ENCODE results near the gene MZF1.

MZF1 gene

GRCh38 chr19:58559275-58560006 is 13.7 kb downstream of the MZF1 start (continued):
- no peak for TF ChIP-seq ZBTB49 (tag by site-specific recombination; IDR thresholded peaks at IDR 0.05; ENCODE audit: low read depth)
- no peak for TF ChIP-seq ZNF747 (tag by site-specific recombination; IDR thresholded peaks at IDR 0.05)
- peak; percentile 66; the same call in 1 of the 2 replicates for TF ChIP-seq ZNF391 (tag by site-specific recombination; IDR thresholded peaks at IDR 0.05; ENCODE audit: borderline replicate concordance, low read depth)
- no peak for TF ChIP-seq ZNF837 (tag by site-specific recombination; IDR thresholded peaks at IDR 0.05)
- no peak for TF ChIP-seq ZNF280D (tag by site-specific recombination; IDR thresholded peaks at IDR 0.05)
- no peak for TF ChIP-seq ZNF549 (tag by site-specific recombination; IDR thresholded peaks at IDR 0.05)
- no peak for TF ChIP-seq ZNF157 (tag by site-specific recombination; IDR thresholded peaks at IDR 0.05)
- TF ChIP-seq ZNF621 (tag by site-specific recombination; IDR thresholded peaks at IDR 0.05) = no peak
- peak; percentile 58; the same call in 1 of the 2 replicates for TF ChIP-seq BCL11A (tag by site-specific recombination; IDR thresholded peaks at IDR 0.05; ENCODE audit: low read depth)
- no peak for TF ChIP-seq ZNF266 (tag by site-specific recombination; IDR thresholded peaks at IDR 0.05; ENCODE audit: low read depth)
- TF ChIP-seq ZNF76 (tag by site-specific recombination; IDR thresholded peaks at IDR 0.05; ENCODE audit: borderline replicate concordance, low read depth) = no peak; the same call in 1 of the 2 replicates
- TF ChIP-seq ZSCAN23 (tag by site-specific recombination; IDR thresholded peaks at IDR 0.05) = no peak
- TF ChIP-seq ZNF350 (tag by site-specific recombination; IDR thresholded peaks at IDR 0.05) = no peak
- TF ChIP-seq ZNF37A (tag by site-specific recombination; IDR thresholded peaks at IDR 0.05) = no peak
- TF ChIP-seq ZSCAN5A (tag by site-specific recombination; IDR thresholded peaks at IDR 0.05) = peak; percentile 61; the same call in 1 of the 2 replicates
- no peak for TF ChIP-seq ZNF514 (tag by site-specific recombination; IDR thresholded peaks at IDR 0.05)
- no peak for TF ChIP-seq ZNF18 (tag by site-specific recombination; IDR thresholded peaks at IDR 0.05)
- TF ChIP-seq TSHZ1 (tag by site-specific recombination; IDR thresholded peaks at IDR 0.05; ENCODE audit: borderline replicate concordance) = no peak
- no peak for TF ChIP-seq ZBTB7A (tag by site-specific recombination; IDR thresholded peaks at IDR 0.05; ENCODE audit: low read depth)
- no peak for TF ChIP-seq ZNF175 (tag by site-specific recombination; IDR thresholded peaks at IDR 0.05)
- TF ChIP-seq ZNF596 (tag by site-specific recombination; IDR thresholded peaks at IDR 0.05) = no peak
- no peak for TF ChIP-seq OSR2 (tag by site-specific recombination; IDR thresholded peaks at IDR 0.05)
- TF ChIP-seq ZNF449 (tag by site-specific recombination; IDR thresholded peaks at IDR 0.05) = no peak
- 0 out of 2 replicates have a peak, but pooled peaks have one; percentile 16 for TF ChIP-seq ZNF133 (tag by site-specific recombination; IDR thresholded peaks at IDR 0.05)
- no peak for TF ChIP-seq ZNF670 (tag by site-specific recombination; IDR thresholded peaks at IDR 0.05; ENCODE audit: low read depth)
- no peak for TF ChIP-seq GFI1B (tag by site-specific recombination; IDR thresholded peaks at IDR 0.05)
